GM23338 (cell line): ENCODE results near the gene DRAXIN. TPM values are rescaled to one million over a fixed set of nuclear protein-coding genes. Genes with fewer than 3 reads are reported as not detected.

Experiments used
- ATAC-seq: fragments of 200-7000 bp; cut with Tn5 transposase; 3 replicates; pipeline ENCODE4 v1.9.1; 2020
- DNase-seq: peaks from one replicate; pipeline ENCODE4 v3.0.0-alpha.2; 2015; ENCODE audit warnings: low spot score
- H2AFZ ChIP-seq: fragments of 200-600 bp; sonication (generic); 2 replicates; pipeline ENCODE4 v1.8.0; 2016; ENCODE audit warnings: antibody characterized with exemption, mild to moderate bottlenecking, moderate library complexity
- H3F3A ChIP-seq: fragments of 200-600 bp; sonication (generic); replicated peaks from 2 replicates; pipeline ENCODE4 v1.8.0; 2017; ENCODE audit warnings: antibody characterized with exemption, mixed run types, low read depth
- H3K27ac ChIP-seq: fragments of 200-600 bp; sonication (generic); 2 replicates; pipeline ENCODE4 v1.6.1; 2016; ENCODE audit warnings: low read depth
- H3K27me3 ChIP-seq: fragments of 200-600 bp; sonication (generic); 2 replicates; pipeline ENCODE4 v1.8.0; 2016; ENCODE audit warnings: mild to moderate bottlenecking, mixed run types, moderate library complexity; ENCODE audit not compliant: insufficient read depth
- H3K36me3 ChIP-seq: fragments of 200-600 bp; sonication (generic); 2 replicates; pipeline ENCODE4 v1.8.0; 2016; ENCODE audit warnings: mild to moderate bottlenecking; ENCODE audit not compliant: insufficient read depth
- H3K4me1 ChIP-seq: fragments of 200-600 bp; sonication (generic); 2 replicates; pipeline ENCODE4 v1.8.0; 2016; ENCODE audit warnings: mild to moderate bottlenecking, moderate library complexity; ENCODE audit not compliant: insufficient read depth
- H3K4me2 ChIP-seq: fragments of 200-600 bp; sonication (generic); 2 replicates; pipeline ENCODE4 v1.7.1; 2017; ENCODE audit warnings: mixed run types
- H3K4me3 ChIP-seq: fragments of 200-600 bp; sonication (generic); 2 replicates; pipeline ENCODE4 v1.6.1; 2016; ENCODE audit warnings: mixed run types
- H3K79me2 ChIP-seq: fragments of 200-600 bp; sonication (generic); replicated peaks from 2 replicates; pipeline ENCODE4 v1.8.0; 2017; ENCODE audit warnings: mild to moderate bottlenecking; ENCODE audit not compliant: insufficient read depth
- H3K9me2 ChIP-seq: fragments of 200-600 bp; sonication (generic); 2 replicates; pipeline ENCODE4 v1.8.0; 2017; ENCODE audit not compliant: insufficient read depth
- H4K20me1 ChIP-seq: fragments of 200-600 bp; sonication (generic); replicated peaks from 2 replicates; pipeline ENCODE4 v1.8.0; 2017; ENCODE audit warnings: mild to moderate bottlenecking; ENCODE audit not compliant: insufficient read depth
- H3K27ac Mint-ChIP-seq: 2 replicates; pipeline ENCODE4 v1.8.0; 2020; ENCODE audit warnings: inconsistent platforms, mild to moderate bottlenecking, moderate library complexity, mixed read lengths
- H3K27me3 Mint-ChIP-seq: 3 replicates; pipeline ENCODE4 v1.8.0; 2022; ENCODE audit warnings: low read depth, mild to moderate bottlenecking, moderate library complexity, mixed read lengths, inconsistent platforms; ENCODE audit not compliant: insufficient read depth, poor library complexity
- H3K36me3 Mint-ChIP-seq: 3 replicates; pipeline ENCODE4 v1.8.0; 2021; ENCODE audit warnings: low read depth, mild to moderate bottlenecking, inconsistent platforms, moderate library complexity, mixed read lengths
- H3K4me1 Mint-ChIP-seq: 3 replicates; pipeline ENCODE4 v1.8.0; 2020; ENCODE audit warnings: mild to moderate bottlenecking, inconsistent platforms, mixed read lengths
- H3K4me3 Mint-ChIP-seq: 3 replicates; pipeline ENCODE4 v1.8.0; 2021; ENCODE audit warnings: moderate library complexity, mild to moderate bottlenecking, inconsistent platforms, mixed read lengths
- H3K9me3 Mint-ChIP-seq: 3 replicates; pipeline ENCODE4 v1.8.0; 2020; ENCODE audit warnings: moderate library complexity, mild to moderate bottlenecking, inconsistent platforms, mixed read lengths
- EZH2 ChIP-seq: fragments of 200-600 bp; sonication (generic); IDR thresholded peaks from one replicate; pipeline ENCODE4 v1.8.0; 2017; ENCODE audit warnings: antibody characterized with exemption, mild to moderate bottlenecking, low read depth; ENCODE audit not compliant: unreplicated experiment
- EZH2phosphoT487 ChIP-seq: fragments of 200-600 bp; sonication (generic); IDR thresholded peaks from one replicate; pipeline ENCODE4 v1.8.1; 2018; ENCODE audit warnings: antibody characterized with exemption; ENCODE audit not compliant: unreplicated experiment
- NANOG ChIP-seq: IDR thresholded peaks from 2 replicates; pipeline ENCODE4 v1.6.1; 2016; ENCODE audit warnings: antibody characterized with exemption, borderline replicate concordance
- ZNF114 ChIP-seq: fragments of 250-450 bp; sonication (Bioruptor Pico); IDR thresholded peaks from 2 replicates; pipeline ENCODE4 v1.5.0; 2020; ENCODE audit warnings: mild to moderate bottlenecking, moderate library complexity
- ZNF331 ChIP-seq: fragments of 250-450 bp; sonication (Bioruptor Pico); IDR thresholded peaks from 2 replicates; pipeline ENCODE4 v1.5.0; 2020; ENCODE audit warnings: low read depth, mild to moderate bottlenecking, moderate library complexity
- polyA plus RNA-seq: library from polyadenylated mRNA; unstranded; fragments of >200 nt; fragmentation: Nextera tagmentation; extraction: Ambion mirVana; gene quantifications from 2 replicates; pipeline ENCODE4 v1.2.1, GENCODE V29; 2016
- total RNA-seq: library from RNA; depleted of rRNA; stranded (reverse); fragments of >200 nt; shearing (Covaris generic); gene quantifications from 2 replicates; pipeline ENCODE4 v1.2.3, GENCODE V29; 2014
- TF ChIP-seq, protein P1 (sequence below): fragments of 250-450 bp; sonication (Bioruptor Pico); IDR thresholded peaks from 2 replicates; pipeline ENCODE4 v1.5.0; 2020; ENCODE audit warnings: mild to moderate bottlenecking, moderate library complexity
- TF ChIP-seq, protein P2 (sequence below): IDR thresholded peaks from 2 replicates; pipeline ENCODE4 v1.6.1; 2016; ENCODE audit warnings: antibody characterized with exemption

Gene DRAXIN
- total and polyA plus RNA-seq, 2 experiments from 2014 or later = 7.6 to 23.0 TPM

DNA sequence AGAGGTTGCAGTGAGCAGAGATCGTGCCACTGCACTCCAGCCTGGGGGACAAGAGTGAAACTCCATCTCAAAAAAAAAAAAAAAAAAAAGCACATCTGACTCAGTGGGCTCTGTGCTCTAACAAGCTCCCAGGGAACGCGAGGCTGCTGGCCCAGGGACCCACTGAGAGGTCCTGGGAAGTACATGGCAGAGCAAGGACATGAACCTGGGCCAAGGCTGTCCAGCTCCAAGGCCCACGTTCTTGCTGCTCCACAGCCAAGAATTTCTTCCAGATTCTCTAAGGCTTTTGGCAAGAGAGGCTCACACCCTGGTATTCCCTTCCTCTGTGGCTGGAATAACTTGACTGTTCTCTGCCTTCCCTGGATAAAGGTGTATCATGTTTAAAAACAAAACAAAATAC is 29.0 kb downstream of the DRAXIN start (continued):
- TF ChIP-seq, protein P1, sequence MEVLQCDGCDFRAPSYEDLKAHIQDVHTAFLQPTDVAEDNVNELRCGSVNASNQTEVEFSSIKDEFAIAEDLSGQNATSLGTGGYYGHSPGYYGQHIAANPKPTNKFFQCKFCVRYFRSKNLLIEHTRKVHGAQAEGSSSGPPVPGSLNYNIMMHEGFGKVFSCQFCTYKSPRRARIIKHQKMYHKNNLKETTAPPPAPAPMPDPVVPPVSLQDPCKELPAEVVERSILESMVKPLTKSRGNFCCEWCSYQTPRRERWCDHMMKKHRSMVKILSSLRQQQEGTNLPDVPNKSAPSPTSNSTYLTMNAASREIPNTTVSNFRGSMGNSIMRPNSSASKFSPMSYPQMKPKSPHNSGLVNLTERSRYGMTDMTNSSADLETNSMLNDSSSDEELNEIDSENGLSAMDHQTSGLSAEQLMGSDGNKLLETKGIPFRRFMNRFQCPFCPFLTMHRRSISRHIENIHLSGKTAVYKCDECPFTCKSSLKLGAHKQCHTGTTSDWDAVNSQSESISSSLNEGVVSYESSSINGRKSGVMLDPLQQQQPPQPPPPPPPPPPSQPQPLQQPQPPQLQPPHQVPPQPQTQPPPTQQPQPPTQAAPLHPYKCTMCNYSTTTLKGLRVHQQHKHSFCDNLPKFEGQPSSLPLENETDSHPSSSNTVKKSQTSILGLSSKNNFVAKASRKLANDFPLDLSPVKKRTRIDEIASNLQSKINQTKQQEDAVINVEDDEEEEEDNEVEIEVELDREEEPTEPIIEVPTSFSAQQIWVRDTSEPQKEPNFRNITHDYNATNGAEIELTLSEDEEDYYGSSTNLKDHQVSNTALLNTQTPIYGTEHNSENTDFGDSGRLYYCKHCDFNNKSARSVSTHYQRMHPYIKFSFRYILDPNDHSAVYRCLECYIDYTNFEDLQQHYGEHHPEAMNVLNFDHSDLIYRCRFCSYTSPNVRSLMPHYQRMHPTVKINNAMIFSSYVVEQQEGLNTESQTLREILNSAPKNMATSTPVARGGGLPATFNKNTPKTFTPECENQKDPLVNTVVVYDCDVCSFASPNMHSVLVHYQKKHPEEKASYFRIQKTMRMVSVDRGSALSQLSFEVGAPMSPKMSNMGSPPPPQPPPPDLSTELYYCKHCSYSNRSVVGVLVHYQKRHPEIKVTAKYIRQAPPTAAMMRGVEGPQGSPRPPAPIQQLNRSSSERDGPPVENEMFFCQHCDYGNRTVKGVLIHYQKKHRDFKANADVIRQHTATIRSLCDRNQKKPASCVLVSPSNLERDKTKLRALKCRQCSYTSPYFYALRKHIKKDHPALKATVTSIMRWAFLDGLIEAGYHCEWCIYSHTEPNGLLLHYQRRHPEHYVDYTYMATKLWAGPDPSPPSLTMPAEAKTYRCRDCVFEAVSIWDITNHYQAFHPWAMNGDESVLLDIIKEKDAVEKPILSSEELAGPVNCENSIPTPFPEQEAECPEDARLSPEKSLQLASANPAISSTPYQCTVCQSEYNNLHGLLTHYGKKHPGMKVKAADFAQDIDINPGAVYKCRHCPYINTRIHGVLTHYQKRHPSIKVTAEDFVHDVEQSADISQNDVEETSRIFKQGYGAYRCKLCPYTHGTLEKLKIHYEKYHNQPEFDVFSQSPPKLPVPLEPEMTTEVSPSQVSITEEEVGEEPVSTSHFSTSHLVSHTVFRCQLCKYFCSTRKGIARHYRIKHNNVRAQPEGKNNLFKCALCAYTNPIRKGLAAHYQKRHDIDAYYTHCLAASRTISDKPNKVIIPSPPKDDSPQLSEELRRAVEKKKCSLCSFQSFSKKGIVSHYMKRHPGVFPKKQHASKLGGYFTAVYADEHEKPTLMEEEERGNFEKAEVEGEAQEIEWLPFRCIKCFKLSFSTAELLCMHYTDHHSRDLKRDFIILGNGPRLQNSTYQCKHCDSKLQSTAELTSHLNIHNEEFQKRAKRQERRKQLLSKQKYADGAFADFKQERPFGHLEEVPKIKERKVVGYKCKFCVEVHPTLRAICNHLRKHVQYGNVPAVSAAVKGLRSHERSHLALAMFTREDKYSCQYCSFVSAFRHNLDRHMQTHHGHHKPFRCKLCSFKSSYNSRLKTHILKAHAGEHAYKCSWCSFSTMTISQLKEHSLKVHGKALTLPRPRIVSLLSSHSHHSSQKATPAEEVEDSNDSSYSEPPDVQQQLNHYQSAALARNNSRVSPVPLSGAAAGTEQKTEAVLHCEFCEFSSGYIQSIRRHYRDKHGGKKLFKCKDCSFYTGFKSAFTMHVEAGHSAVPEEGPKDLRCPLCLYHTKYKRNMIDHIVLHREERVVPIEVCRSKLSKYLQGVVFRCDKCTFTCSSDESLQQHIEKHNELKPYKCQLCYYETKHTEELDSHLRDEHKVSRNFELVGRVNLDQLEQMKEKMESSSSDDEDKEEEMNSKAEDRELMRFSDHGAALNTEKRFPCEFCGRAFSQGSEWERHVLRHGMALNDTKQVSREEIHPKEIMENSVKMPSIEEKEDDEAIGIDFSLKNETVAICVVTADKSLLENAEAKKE = no peak
- TF ChIP-seq ZNF331 (CRISPR knock-in tag) (no peak), EZH2phosphoT487 (no peak), NANOG (no peak)

DNA sequence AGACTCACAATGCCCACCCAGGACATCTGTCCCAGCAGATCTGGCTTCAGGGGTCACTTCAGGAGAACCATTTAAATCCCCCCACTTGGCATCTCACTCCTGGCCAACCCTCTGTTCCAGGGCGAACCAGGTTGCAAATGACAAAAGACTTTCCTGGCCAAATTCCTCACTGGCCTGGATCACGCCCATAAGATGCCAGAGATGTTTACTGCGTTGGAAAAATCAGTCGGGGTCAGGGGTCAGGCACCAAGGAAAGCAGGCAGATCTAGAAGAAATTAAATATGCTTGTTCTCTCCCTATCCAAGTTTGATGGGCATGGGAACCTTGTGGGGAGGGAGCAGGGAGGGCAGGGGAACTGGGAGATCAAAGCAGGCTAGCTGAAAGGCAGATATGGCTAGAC is 29.8 kb downstream of the DRAXIN start:
- no peak for DNase-seq
- H3F3A ChIP-seq = peaks cover 16% of the 10 kb centered on the region
- Mint-ChIP-seq H3K4me1 (peaks cover 28% of the 10 kb centered on the region), H3K9me3 (no peaks in the 10 kb centered on the region), H3K36me3 (peaks cover 15% of the 10 kb centered on the region), H3K27me3 (peaks cover 14% of the 10 kb centered on the region), H3K4me3 (no peak overlapping the region), H3K27ac (no peak overlapping the region)
- H3K4me3 ChIP-seq = no peak overlapping the region
- no peak for TF ChIP-seq ZNF114 (CRISPR knock-in tag)
- H3K4me1 ChIP-seq = peaks cover 18% of the 10 kb centered on the region
- H3K27me3 ChIP-seq = no peaks in the 10 kb centered on the region
- H3K79me2 ChIP-seq = no peaks in the 10 kb centered on the region
- H4K20me1 ChIP-seq = no peaks in the 10 kb centered on the region
- H3K4me2 ChIP-seq = no peak overlapping the region
- H3K9me2 ChIP-seq = no peaks in the 10 kb centered on the region
- no peak for ATAC-seq
- H3K27ac ChIP-seq = no peak overlapping the region
- no peaks in the 10 kb centered on the region for H3K36me3 ChIP-seq
- no peak overlapping the region for H2AFZ ChIP-seq

DNA sequence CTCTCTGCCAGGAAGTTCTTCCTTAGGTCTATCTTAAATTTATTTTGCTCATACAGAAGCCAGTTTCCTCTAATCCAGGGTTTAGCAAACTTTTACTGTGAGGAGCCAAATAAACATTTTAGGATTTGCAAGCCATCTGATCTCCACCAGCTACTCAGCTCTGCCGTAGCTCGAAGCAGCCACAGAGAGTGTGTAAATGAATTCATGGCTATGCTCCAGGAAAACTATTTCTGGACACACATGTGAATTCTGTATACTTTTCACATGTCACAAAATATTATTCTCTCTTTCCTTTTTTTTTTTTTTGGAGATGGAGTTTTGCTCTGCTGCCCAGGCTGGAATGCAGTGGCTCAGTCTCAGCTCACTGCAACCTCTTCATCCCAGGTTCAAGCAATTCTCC is 31.0 kb downstream of the DRAXIN start:
- H3K36me3 Mint-ChIP-seq = peaks cover 10% of the 10 kb centered on the region; the same call in 2 of the 3 replicates
- TF ChIP-seq EZH2 = no peak
- TF ChIP-seq, protein P2, sequence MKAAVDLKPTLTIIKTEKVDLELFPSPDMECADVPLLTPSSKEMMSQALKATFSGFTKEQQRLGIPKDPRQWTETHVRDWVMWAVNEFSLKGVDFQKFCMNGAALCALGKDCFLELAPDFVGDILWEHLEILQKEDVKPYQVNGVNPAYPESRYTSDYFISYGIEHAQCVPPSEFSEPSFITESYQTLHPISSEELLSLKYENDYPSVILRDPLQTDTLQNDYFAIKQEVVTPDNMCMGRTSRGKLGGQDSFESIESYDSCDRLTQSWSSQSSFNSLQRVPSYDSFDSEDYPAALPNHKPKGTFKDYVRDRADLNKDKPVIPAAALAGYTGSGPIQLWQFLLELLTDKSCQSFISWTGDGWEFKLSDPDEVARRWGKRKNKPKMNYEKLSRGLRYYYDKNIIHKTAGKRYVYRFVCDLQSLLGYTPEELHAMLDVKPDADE = no peak

More for the DNA sequence above, 31.0 kb downstream of the DRAXIN start:
- peaks cover 16% of the 10 kb centered on the region for H3F3A ChIP-seq
- peaks cover 18% of the 10 kb centered on the region for H3K4me1 ChIP-seq
- Mint-ChIP-seq H3K9me3 (no peaks in the 10 kb centered on the region), H3K27me3 (peaks cover 10% of the 10 kb centered on the region), H3K27ac (no peak overlapping the region), H3K4me3 (no peak overlapping the region), H3K4me1 (peaks cover 28% of the 10 kb centered on the region)
- H2AFZ ChIP-seq = no peak overlapping the region
- ATAC-seq (no peak), DNase-seq (no peak)
- no peak overlapping the region for H3K4me2 ChIP-seq
- no peaks in the 10 kb centered on the region for H3K27me3 ChIP-seq
- H3K27ac ChIP-seq = 0 out of 2 replicates have a peak overlapping the region, but pooled peaks have one; percentile 45
- no peaks in the 10 kb centered on the region for H3K9me2 ChIP-seq
- no peaks in the 10 kb centered on the region for H3K79me2 ChIP-seq
- H3K36me3 ChIP-seq = no peaks in the 10 kb centered on the region
- H3K4me3 ChIP-seq = no peak overlapping the region
- H4K20me1 ChIP-seq = no peaks in the 10 kb centered on the region
